Measurements from ENCODE around the gene GPR107.

Gene GPR107

GRCh38 chr9:130139251-130139650 is 85.5 kb downstream of the GPR107 start:
- no peak for DNase-seq

- DNase-seq, result no peak
Measured at GRCh38 chr9:130140706-130141105, 87.0 kb downstream of the GPR107 start.

GRCh38 chr9:130142056-130142455 is 88.3 kb downstream of the GPR107 start:
- DNase-seq, result no peak

GRCh38 chr9:130142641-130143040 is 88.9 kb downstream of the GPR107 start:
- no peak for DNase-seq

- DNase-seq, result no peak
Measured at GRCh38 chr9:130143279-130143893, 89.7 kb downstream of the GPR107 start.

- DNase-seq, result no peak
Measured at GRCh38 chr9:130143958-130144366, 90.3 kb downstream of the GPR107 start.

- DNase-seq, result no peak
Measured at GRCh38 chr9:130144703-130145102, 91.0 kb downstream of the GPR107 start.

- no peak for DNase-seq
Measured at GRCh38 chr9:130145658-130146057, 92.0 kb downstream of the GPR107 start.

- DNase-seq, result no peak
Measured at GRCh38 chr9:130147198-130147597, 93.5 kb downstream of the GPR107 start.

GRCh38 chr9:130147910-130148309 is 94.2 kb downstream of the GPR107 start:
- no peak for DNase-seq

GRCh38 chr9:130149031-130149430 is 95.3 kb downstream of the GPR107 start:
- no peak for DNase-seq

GRCh38 chr9:130149654-130150286 is 96.1 kb downstream of the GPR107 start:
- DNase-seq, result no peak

- DNase-seq, result no peak
Measured at GRCh38 chr9:130150779-130151382, 97.2 kb downstream of the GPR107 start.

- no peak for DNase-seq
Measured at GRCh38 chr9:130154816-130155215, 101.1 kb downstream of the GPR107 start.

GRCh38 chr9:130155647-130156046 is 101.9 kb downstream of the GPR107 start:
- no peak for DNase-seq

- DNase-seq, result no peak
Measured at GRCh38 chr9:130156672-130157071, 103.0 kb downstream of the GPR107 start.

GRCh38 chr9:130157079-130157478 is 103.4 kb downstream of the GPR107 start:
- DNase-seq, result no peak

- no peak for DNase-seq
Measured at GRCh38 chr9:130158001-130158400, 104.3 kb downstream of the GPR107 start.

GRCh38 chr9:130159057-130159456 is 105.4 kb downstream of the GPR107 start:
- DNase-seq, result no peak

GRCh38 chr9:130159915-130160670 is 106.4 kb downstream of the GPR107 start:
- DNase-seq, result no peak

- DNase-seq, result no peak
Measured at GRCh38 chr9:130160862-130161470, 107.3 kb downstream of the GPR107 start.

GRCh38 chr9:130165579-130165978 is 111.9 kb downstream of the GPR107 start:
- no peak for DNase-seq

GRCh38 chr9:130166399-130166798 is 112.7 kb downstream of the GPR107 start:
- no peak for DNase-seq
